WTC11 (cell line): ENCODE results near the gene SLC6A18. TPM values are rescaled to one million over a fixed set of nuclear protein-coding genes. Genes with fewer than 3 reads are reported as not detected.

ENCODE experiments used
- ATAC-seq: fragments of 200-7000 bp; cut with Tn5 transposase; 2 replicates; pipeline ENCODE4 v1.10.0; 2021; ENCODE audit warnings: mild to moderate bottlenecking, moderate library complexity
- CTCF ChIA-PET: fragments of 300-600 bp; sonication (Branson Sonifier 250); formaldehyde crosslinking; loops from one replicate; lab custom pipeline; 2021; ENCODE audit warnings: antibody characterized with exemption; lab: Charles Lee
- POLR2A ChIA-PET: fragments of 350-600 bp; sonication (Branson Sonifier 250); formaldehyde crosslinking; loops from one replicate; lab custom pipeline; 2021; ENCODE audit warnings: antibody characterized with exemption; lab: Charles Lee
- DNase-seq: peaks from one replicate; pipeline ENCODE4 v3.0.0; 2021; ENCODE audit warnings: low spot score
- H3K27ac Mint-ChIP-seq: 2 replicates; pipeline ENCODE4 v1.8.0; 2021; ENCODE audit warnings: mixed read lengths
- H3K27me3 Mint-ChIP-seq: 2 replicates; pipeline ENCODE4 v1.8.0; 2021; ENCODE audit warnings: low read depth, mild to moderate bottlenecking, moderate library complexity, mixed read lengths
- H3K36me3 Mint-ChIP-seq: 2 replicates; pipeline ENCODE4 v1.8.0; 2021; ENCODE audit warnings: mixed read lengths
- H3K4me1 Mint-ChIP-seq: 2 replicates; pipeline ENCODE4 v1.8.0; 2022; ENCODE audit warnings: mixed read lengths
- H3K4me3 Mint-ChIP-seq: 2 replicates; pipeline ENCODE4 v1.8.0; 2021; ENCODE audit warnings: mild to moderate bottlenecking, moderate library complexity, mixed read lengths
- H3K9me3 Mint-ChIP-seq: 2 replicates; pipeline ENCODE4 v1.8.0; 2021; ENCODE audit warnings: mixed read lengths
- CREB1 ChIP-seq: sonication (generic); formaldehyde crosslinking; IDR thresholded peaks from 2 replicates; pipeline ENCODE4 v1.8.0; 2023; ENCODE audit warnings: mild to moderate bottlenecking, missing genetic modification reagents
- ELF4 ChIP-seq: sonication (generic); formaldehyde crosslinking; IDR thresholded peaks from 2 replicates; pipeline ENCODE4 v1.8.1; 2022; ENCODE audit warnings: low read depth, mild to moderate bottlenecking, moderate library complexity, missing genetic modification reagents
- EMX1 ChIP-seq: fragments of 250-450 bp; sonication (Bioruptor Pico); IDR thresholded peaks from 2 replicates; pipeline ENCODE4 v1.8.0; 2021; ENCODE audit warnings: mild to moderate bottlenecking
- GRHL2 ChIP-seq: fragments of 250-450 bp; sonication (Bioruptor Pico); IDR thresholded peaks from 2 replicates; pipeline ENCODE4 v1.8.0; 2022; ENCODE audit warnings: mild to moderate bottlenecking, moderate library complexity; ENCODE audit not compliant: insufficient replicate concordance, severe bottlenecking
- IRF2 ChIP-seq: sonication (generic); formaldehyde crosslinking; IDR thresholded peaks from 2 replicates; pipeline ENCODE4 v1.8.0; 2022; ENCODE audit warnings: low read depth, missing genetic modification reagents, borderline replicate concordance
- JUN ChIP-seq: sonication (generic); formaldehyde crosslinking; IDR thresholded peaks from 2 replicates; pipeline ENCODE4 v1.8.0; 2023; ENCODE audit warnings: mild to moderate bottlenecking, missing genetic modification reagents
- KAT7 ChIP-seq: sonication (generic); formaldehyde crosslinking; IDR thresholded peaks from 2 replicates; pipeline ENCODE4 v1.8.1; 2023; ENCODE audit warnings: missing genetic modification reagents, mild to moderate bottlenecking, borderline replicate concordance
- MXD4 ChIP-seq: fragments of 250-450 bp; sonication (Bioruptor Pico); IDR thresholded peaks from 2 replicates; pipeline ENCODE4 v1.8.0; 2021; ENCODE audit warnings: mild to moderate bottlenecking, moderate library complexity, borderline replicate concordance
- NFATC4 ChIP-seq: fragments of 250-450 bp; sonication (Bioruptor Pico); IDR thresholded peaks from 2 replicates; pipeline ENCODE4 v1.9.0; 2021; ENCODE audit warnings: mild to moderate bottlenecking
- NR1H2 ChIP-seq: sonication (generic); formaldehyde crosslinking; IDR thresholded peaks from 2 replicates; pipeline ENCODE4 v1.9.0; 2021; ENCODE audit warnings: mild to moderate bottlenecking, moderate library complexity, missing genetic modification reagents
- NR3C1 ChIP-seq: sonication (generic); formaldehyde crosslinking; conservative IDR thresholded peaks from 2 replicates; pipeline ENCODE4 v1.8.1; 2023; ENCODE audit warnings: low read depth, mild to moderate bottlenecking, missing genetic modification reagents
- PRRX2 ChIP-seq: fragments of 250-450 bp; sonication (Bioruptor Pico); IDR thresholded peaks from 2 replicates; pipeline ENCODE4 v1.8.0; 2021; ENCODE audit warnings: mild to moderate bottlenecking
- RORB ChIP-seq: fragments of 250-450 bp; sonication (Bioruptor Pico); IDR thresholded peaks from 2 replicates; pipeline ENCODE4 v1.9.0; 2021; ENCODE audit warnings: mild to moderate bottlenecking
- SMAD3 ChIP-seq: sonication (generic); formaldehyde crosslinking; IDR thresholded peaks from 2 replicates; pipeline ENCODE4 v1.8.0; 2022; ENCODE audit warnings: missing genetic modification reagents, mild to moderate bottlenecking, borderline replicate concordance
- TP53 ChIP-seq: sonication (generic); formaldehyde crosslinking; IDR thresholded peaks from 2 replicates; pipeline ENCODE4 v1.8.1; 2023; ENCODE audit warnings: mild to moderate bottlenecking, missing genetic modification reagents
- ZBTB21 ChIP-seq: sonication (generic); formaldehyde crosslinking; IDR thresholded peaks from 2 replicates; pipeline ENCODE4 v1.8.1; 2023; ENCODE audit warnings: mild to moderate bottlenecking, missing genetic modification reagents, borderline replicate concordance
- ZMAT4 ChIP-seq: fragments of 250-450 bp; sonication (Bioruptor Pico); IDR thresholded peaks from 2 replicates; pipeline ENCODE4 v1.9.0; 2021; ENCODE audit warnings: mild to moderate bottlenecking
- ZNF219 ChIP-seq: sonication (generic); formaldehyde crosslinking; IDR thresholded peaks from 2 replicates; pipeline ENCODE4 v1.8.0; 2023; ENCODE audit warnings: missing genetic modification reagents, mild to moderate bottlenecking, borderline replicate concordance
- ZNF232 ChIP-seq: sonication (generic); formaldehyde crosslinking; IDR thresholded peaks from 2 replicates; pipeline ENCODE4 v1.8.0; 2022; ENCODE audit warnings: mild to moderate bottlenecking, missing genetic modification reagents
- ZNF425 ChIP-seq: fragments of 250-450 bp; sonication (Bioruptor Pico); conservative IDR thresholded peaks from 2 replicates; pipeline ENCODE4 v1.9.0; 2021; ENCODE audit warnings: mild to moderate bottlenecking
- ZSCAN18 ChIP-seq: fragments of 250-450 bp; sonication (Bioruptor Pico); IDR thresholded peaks from 2 replicates; pipeline ENCODE4 v2.1.2; 2022; ENCODE audit warnings: mild to moderate bottlenecking, moderate library complexity
- total RNA-seq: library from RNA; stranded (reverse); gene quantifications from 3 replicates; pipeline ENCODE4 v1.2.3, GENCODE V29; 2021
- TF ChIP-seq, protein P1 (sequence below): fragments of 250-450 bp; sonication (Bioruptor Pico); IDR thresholded peaks from 2 replicates; pipeline ENCODE4 v1.8.0; 2021; ENCODE audit warnings: mild to moderate bottlenecking
- TF ChIP-seq, protein P2 (sequence below): sonication (generic); formaldehyde crosslinking; IDR thresholded peaks from 2 replicates; pipeline ENCODE4 v1.8.1; 2023; ENCODE audit warnings: mild to moderate bottlenecking, missing genetic modification reagents, moderate library complexity
- TF ChIP-seq, protein P3 (sequence below): sonication (generic); formaldehyde crosslinking; IDR thresholded peaks from 2 replicates; pipeline ENCODE4 v1.8.1; 2022; ENCODE audit warnings: low read depth, missing genetic modification reagents, borderline replicate concordance
- TF ChIP-seq, protein P4 (sequence below): sonication (generic); formaldehyde crosslinking; conservative IDR thresholded peaks from 2 replicates; pipeline ENCODE4 v1.8.1; 2023; ENCODE audit warnings: mild to moderate bottlenecking, low read depth, missing genetic modification reagents, moderate library complexity

Gene SLC6A18
- total RNA-seq, 1 experiment from 2014 or later = not detected

DNA sequence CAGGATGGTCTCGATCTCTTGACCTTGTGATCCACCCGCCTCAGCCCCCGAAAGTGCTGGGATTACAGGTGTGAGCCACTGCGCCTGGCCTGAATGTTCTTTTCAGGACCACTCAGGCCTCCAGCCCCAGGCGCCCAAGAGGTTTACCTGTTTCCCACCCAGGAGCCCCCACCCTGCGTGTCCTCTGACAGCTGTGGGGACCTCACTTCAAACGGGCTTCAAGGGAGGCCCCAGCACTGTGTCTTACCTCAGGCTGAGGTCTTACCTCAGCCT lies 42.9 kb upstream of the SLC6A18 start:
- no peaks in the 10 kb centered on the region for H3K36me3 Mint-ChIP-seq
- no peak overlapping the region for H3K4me3 Mint-ChIP-seq
- no peaks in the 10 kb centered on the region for H3K27me3 Mint-ChIP-seq
- no peaks in the 10 kb centered on the region for H3K9me3 Mint-ChIP-seq
- TF ChIP-seq MXD4 (no peak), NFATC4 (no peak), ZMAT4 (no peak), JUN (no peak), IRF2 (CRISPR knock-in tag) (no peak), ELF4 (CRISPR knock-in tag) (no peak), RORB (CRISPR knock-in tag) (no peak), ZNF232 (CRISPR knock-in tag) (no peak), NR1H2 (CRISPR knock-in tag) (no peak), ZNF425 (no peak), KAT7 (CRISPR knock-in tag) (no peak), CREB1 (CRISPR knock-in tag) (no peak), TP53 (no peak), SMAD3 (CRISPR knock-in tag) (no peak), GRHL2 (no peak)
- TF ChIP-seq, protein P1, sequence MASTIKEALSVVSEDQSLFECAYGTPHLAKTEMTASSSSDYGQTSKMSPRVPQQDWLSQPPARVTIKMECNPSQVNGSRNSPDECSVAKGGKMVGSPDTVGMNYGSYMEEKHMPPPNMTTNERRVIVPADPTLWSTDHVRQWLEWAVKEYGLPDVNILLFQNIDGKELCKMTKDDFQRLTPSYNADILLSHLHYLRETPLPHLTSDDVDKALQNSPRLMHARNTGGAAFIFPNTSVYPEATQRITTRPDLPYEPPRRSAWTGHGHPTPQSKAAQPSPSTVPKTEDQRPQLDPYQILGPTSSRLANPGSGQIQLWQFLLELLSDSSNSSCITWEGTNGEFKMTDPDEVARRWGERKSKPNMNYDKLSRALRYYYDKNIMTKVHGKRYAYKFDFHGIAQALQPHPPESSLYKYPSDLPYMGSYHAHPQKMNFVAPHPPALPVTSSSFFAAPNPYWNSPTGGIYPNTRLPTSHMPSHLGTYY (CRISPR knock-in tag) = no peak
- TF ChIP-seq, protein P2, sequence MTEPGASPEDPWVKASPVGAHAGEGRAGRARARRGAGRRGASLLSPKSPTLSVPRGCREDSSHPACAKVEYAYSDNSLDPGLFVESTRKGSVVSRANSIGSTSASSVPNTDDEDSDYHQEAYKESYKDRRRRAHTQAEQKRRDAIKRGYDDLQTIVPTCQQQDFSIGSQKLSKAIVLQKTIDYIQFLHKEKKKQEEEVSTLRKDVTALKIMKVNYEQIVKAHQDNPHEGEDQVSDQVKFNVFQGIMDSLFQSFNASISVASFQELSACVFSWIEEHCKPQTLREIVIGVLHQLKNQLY (CRISPR knock-in tag) = no peak
- no peak for DNase-seq
- CTCF ChIA-PET = interaction anchor here (2.4 kb wide), 1 partner anchor 15 kb away, joined by 7 read pairs; no protein-coding TSS in a partner anchor
- no peak overlapping the region for H3K27ac Mint-ChIP-seq
- no peaks in the 10 kb centered on the region for H3K4me1 Mint-ChIP-seq
- no peak for ATAC-seq
- POLR2A ChIA-PET = no interaction called here

DNA sequence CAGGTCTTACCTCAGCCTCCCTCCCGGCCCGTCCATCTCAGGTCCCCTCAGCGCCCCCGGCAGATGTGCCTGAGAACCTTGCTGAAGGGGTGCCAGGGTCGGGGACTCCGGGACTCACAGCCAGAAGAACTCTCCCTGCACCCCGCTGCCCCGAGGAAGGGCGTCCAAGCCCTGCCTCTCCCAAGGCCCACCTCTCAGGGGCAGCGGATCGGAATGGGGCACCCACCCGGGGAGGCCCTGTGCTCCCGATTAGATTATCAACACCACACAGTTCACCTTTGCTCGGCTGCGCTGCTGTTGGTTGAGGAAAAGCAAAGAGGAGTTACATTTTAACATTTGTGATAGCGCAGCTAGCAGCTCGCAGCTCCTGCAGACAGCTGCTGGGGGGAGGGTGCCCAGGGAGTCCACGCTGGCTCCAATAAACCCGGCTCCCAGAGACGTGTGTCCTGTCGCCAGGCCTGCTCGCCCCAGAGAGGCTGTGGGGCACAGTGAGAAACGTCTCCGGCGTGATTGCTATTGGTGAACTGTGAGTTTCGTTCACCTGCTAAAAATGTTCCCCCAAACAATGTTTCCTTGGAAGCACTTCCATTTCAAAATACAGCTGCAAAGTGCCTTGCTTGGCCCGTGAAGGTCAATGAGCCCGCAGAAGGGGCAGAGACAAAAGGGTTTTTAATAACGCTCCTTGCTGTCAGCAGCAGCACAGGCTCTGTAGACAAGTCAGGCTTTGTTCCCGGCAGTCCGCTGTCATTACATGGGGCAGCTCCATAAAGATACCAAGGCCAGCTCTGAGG lies 42.4 kb upstream of the SLC6A18 start:
- CTCF ChIA-PET = interaction anchor here (1.6 to 2.4 kb wide), 3 partner anchors 15 to 31 kb away, joined by 4 to 7 read pairs (median 5); no protein-coding TSS in a partner anchor
- no peaks in the 10 kb centered on the region for H3K27me3 Mint-ChIP-seq
- no peaks in the 10 kb centered on the region for H3K36me3 Mint-ChIP-seq
- H3K4me1 Mint-ChIP-seq = no peaks in the 10 kb centered on the region
- no peak overlapping the region for H3K4me3 Mint-ChIP-seq
- no peak for DNase-seq
- H3K27ac Mint-ChIP-seq = no peak overlapping the region
- no peak for ATAC-seq
- POLR2A ChIA-PET = interaction anchor here (0.7 kb wide), 1 partner anchor 15 kb away, joined by 9 read pairs; no protein-coding TSS in a partner anchor
- H3K9me3 Mint-ChIP-seq = no peaks in the 10 kb centered on the region
- TF ChIP-seq NR3C1 (CRISPR knock-in tag) (no peak), ZNF219 (CRISPR knock-in tag) (no peak), TP53 (no peak), PRRX2 (CRISPR knock-in tag) (no peak), EMX1 (CRISPR knock-in tag) (no peak), ZBTB21 (CRISPR knock-in tag) (no peak), ZSCAN18 (CRISPR knock-in tag) (no peak)
- TF ChIP-seq, protein P3, sequence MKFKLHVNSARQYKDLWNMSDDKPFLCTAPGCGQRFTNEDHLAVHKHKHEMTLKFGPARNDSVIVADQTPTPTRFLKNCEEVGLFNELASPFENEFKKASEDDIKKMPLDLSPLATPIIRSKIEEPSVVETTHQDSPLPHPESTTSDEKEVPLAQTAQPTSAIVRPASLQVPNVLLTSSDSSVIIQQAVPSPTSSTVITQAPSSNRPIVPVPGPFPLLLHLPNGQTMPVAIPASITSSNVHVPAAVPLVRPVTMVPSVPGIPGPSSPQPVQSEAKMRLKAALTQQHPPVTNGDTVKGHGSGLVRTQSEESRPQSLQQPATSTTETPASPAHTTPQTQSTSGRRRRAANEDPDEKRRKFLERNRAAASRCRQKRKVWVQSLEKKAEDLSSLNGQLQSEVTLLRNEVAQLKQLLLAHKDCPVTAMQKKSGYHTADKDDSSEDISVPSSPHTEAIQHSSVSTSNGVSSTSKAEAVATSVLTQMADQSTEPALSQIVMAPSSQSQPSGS (CRISPR knock-in tag) = no peak
- TF ChIP-seq, protein P4, sequence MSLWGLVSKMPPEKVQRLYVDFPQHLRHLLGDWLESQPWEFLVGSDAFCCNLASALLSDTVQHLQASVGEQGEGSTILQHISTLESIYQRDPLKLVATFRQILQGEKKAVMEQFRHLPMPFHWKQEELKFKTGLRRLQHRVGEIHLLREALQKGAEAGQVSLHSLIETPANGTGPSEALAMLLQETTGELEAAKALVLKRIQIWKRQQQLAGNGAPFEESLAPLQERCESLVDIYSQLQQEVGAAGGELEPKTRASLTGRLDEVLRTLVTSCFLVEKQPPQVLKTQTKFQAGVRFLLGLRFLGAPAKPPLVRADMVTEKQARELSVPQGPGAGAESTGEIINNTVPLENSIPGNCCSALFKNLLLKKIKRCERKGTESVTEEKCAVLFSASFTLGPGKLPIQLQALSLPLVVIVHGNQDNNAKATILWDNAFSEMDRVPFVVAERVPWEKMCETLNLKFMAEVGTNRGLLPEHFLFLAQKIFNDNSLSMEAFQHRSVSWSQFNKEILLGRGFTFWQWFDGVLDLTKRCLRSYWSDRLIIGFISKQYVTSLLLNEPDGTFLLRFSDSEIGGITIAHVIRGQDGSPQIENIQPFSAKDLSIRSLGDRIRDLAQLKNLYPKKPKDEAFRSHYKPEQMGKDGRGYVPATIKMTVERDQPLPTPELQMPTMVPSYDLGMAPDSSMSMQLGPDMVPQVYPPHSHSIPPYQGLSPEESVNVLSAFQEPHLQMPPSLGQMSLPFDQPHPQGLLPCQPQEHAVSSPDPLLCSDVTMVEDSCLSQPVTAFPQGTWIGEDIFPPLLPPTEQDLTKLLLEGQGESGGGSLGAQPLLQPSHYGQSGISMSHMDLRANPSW = no peak
